ENCODE results near the gene HMX1.

HMX1 gene

GRCh38 chr4:8838961-8839431, 32.6 kb downstream of the HMX1 start:
- DNase-seq, result no peak

- DNase-seq, result no peak
Measured at GRCh38 chr4:8838296-8838960, 33.2 kb downstream of the HMX1 start.

GRCh38 chr4:8837181-8837841, 34.3 kb downstream of the HMX1 start:
- no peak for DNase-seq

- DNase-seq, result no peak
Measured at GRCh38 chr4:8836664-8837171, 34.9 kb downstream of the HMX1 start.

GRCh38 chr4:8835521-8836365, 35.9 kb downstream of the HMX1 start:
- no peak for DNase-seq

- no peak for DNase-seq
Measured at GRCh38 chr4:8834681-8835220, 36.9 kb downstream of the HMX1 start.

GRCh38 chr4:8832113-8832915, 39.3 kb downstream of the HMX1 start:
- DNase-seq, result no peak

GRCh38 chr4:8831221-8832112, 40.2 kb downstream of the HMX1 start:
- DNase-seq, result no peak

GRCh38 chr4:8830611-8831200, 40.9 kb downstream of the HMX1 start:
- DNase-seq, result no peak

- DNase-seq, result no peak
Measured at GRCh38 chr4:8830056-8830455, 41.6 kb downstream of the HMX1 start.

- no peak for DNase-seq
Measured at GRCh38 chr4:8829584-8829983, 42.1 kb downstream of the HMX1 start.

- no peak for DNase-seq
Measured at GRCh38 chr4:8828869-8829268, 42.8 kb downstream of the HMX1 start.

- no peak for DNase-seq
Measured at GRCh38 chr4:8821151-8821950, 50.3 kb downstream of the HMX1 start.

GRCh38 chr4:8820178-8821102, 51.2 kb downstream of the HMX1 start:
- no peak for DNase-seq

GRCh38 chr4:8819473-8820177, 52.0 kb downstream of the HMX1 start:
- DNase-seq, result no peak

- no peak for DNase-seq
Measured at GRCh38 chr4:8819019-8819418, 52.6 kb downstream of the HMX1 start.

- DNase-seq, result no peak
Measured at GRCh38 chr4:8818063-8818881, 53.4 kb downstream of the HMX1 start.

GRCh38 chr4:8817813-8818062, 53.9 kb downstream of the HMX1 start:
- no peak for DNase-seq

All from NCI-H1694 (cell line).